ENCODE measurements around the gene IL1R1. TPM values are rescaled to one million over a fixed set of nuclear protein-coding genes. Genes with fewer than 3 reads are reported as not detected.

The IL1R1 gene
- total RNA-seq, 4 donors from 2014 or later = 41.5 to 157 (median 56.6) TPM

DNA sequence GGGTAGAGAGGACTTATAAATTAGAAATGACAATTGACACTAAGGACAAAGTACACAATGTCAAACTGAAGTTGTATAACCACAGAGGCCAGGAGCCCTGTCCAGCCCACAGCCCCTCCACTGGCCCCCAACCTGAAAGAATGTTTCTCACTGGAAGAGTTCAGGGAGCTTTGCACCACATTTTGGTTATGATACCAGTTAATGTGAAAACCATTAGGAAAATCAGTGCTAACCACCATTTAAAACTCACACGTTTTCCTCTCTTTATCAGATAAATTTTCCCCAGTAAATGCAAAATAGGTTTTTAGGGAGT, 38.1 kb downstream of the IL1R1 start:
- H3K4me1 ChIP-seq = peaks cover 0 to 3% (median 0%) of the 10 kb centered on the region in 4 donors
- no peak overlapping the region for H3K4me3 ChIP-seq
- TF ChIP-seq EP300 (IDR thresholded peaks at IDR 0.05) (no peak), POLR2AphosphoS5 (IDR thresholded peaks at IDR 0.05) (no peak)
- TF ChIP-seq, protein P1, sequence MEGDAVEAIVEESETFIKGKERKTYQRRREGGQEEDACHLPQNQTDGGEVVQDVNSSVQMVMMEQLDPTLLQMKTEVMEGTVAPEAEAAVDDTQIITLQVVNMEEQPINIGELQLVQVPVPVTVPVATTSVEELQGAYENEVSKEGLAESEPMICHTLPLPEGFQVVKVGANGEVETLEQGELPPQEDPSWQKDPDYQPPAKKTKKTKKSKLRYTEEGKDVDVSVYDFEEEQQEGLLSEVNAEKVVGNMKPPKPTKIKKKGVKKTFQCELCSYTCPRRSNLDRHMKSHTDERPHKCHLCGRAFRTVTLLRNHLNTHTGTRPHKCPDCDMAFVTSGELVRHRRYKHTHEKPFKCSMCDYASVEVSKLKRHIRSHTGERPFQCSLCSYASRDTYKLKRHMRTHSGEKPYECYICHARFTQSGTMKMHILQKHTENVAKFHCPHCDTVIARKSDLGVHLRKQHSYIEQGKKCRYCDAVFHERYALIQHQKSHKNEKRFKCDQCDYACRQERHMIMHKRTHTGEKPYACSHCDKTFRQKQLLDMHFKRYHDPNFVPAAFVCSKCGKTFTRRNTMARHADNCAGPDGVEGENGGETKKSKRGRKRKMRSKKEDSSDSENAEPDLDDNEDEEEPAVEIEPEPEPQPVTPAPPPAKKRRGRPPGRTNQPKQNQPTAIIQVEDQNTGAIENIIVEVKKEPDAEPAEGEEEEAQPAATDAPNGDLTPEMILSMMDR (IDR thresholded peaks at IDR 0.05) = no peak
- intact Hi-C loops (cut with DNase I) = no loop called here
- no peaks in the 10 kb centered on the region for H3K9me3 ChIP-seq
- 67% methylated on average over 1 of the region's 1 CpG for WGBS
- H3K27ac ChIP-seq (replicated peaks in 1 of 4) = no peak overlapping the region
- peaks cover 3 to 24% (median 23%) of the 10 kb centered on the region in 4 donors for H3K36me3 ChIP-seq
- DNase-seq (ENCODE audit: extremely low spot score) = no peak
- peaks cover 0 to 7% (median 0%) of the 10 kb centered on the region in 4 donors for H3K27me3 ChIP-seq

DNA sequence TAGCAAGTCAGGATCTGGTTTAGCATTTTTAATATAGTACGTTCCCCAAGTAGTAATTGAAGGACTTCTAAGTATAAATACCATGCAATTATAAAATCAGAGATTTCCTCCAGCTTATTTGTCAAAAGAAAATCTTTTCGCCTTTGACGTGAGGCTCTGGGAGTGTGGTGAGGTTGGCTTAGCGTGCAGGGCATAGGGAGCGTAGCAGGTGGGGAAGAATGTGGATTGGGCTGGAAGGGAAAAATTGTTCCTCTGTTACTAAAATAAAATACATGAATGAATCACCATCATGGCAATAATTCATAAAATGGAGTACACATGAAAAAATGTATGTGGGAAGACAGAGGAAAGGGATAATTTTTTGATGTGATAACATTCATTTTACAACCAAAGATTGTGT, 38.8 kb downstream of the IL1R1 start:
- 87% methylated on average over 5 of the region's 5 CpGs for WGBS
- intact Hi-C loops (cut with DNase I) = no loop called here
- H3K36me3 ChIP-seq = peaks cover 2 to 17% (median 17%) of the 10 kb centered on the region in 4 donors

DNA sequence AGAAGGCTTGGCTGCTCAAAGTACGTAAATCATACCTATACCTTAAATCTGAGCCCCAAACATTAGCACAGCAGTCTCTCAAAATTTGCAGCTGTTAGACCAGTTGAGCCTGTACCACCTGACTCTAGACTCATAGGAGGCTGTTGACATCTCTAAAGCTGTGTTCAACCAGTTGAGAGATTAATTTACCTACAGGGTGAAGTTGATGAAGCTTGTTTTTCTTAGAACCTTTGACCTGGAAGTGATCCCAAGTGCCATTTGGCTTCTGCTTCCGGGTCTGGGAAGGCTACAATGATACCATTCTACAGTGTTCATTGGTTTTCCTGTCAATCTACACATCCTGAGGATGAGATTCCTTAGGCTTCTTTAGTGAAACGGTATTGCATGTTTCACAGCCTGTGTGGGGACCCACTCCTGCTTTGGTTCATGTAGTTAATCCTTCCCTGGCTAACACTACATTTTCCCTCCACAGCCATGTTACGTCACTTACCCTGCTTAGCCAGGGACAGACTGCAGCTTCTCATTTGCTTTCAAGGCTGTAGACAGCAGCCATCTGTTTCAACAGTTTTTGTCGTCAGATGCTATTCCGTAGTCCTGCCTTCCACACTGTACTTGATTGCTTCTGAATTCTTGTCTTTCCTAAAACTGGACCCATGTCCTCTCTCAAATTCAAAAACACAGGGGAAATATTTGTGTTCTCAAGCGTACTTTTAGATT, 39.5 kb downstream of the IL1R1 start:
- Histone ChIP-seq H3K4me3 (no peak overlapping the region), H3K4me1 (peaks cover 2 to 7% (median 4%) of the 10 kb centered on the region in 4 donors), H3K27ac (replicated peaks in 1 of 4) (no peak overlapping the region), H3K36me3 (peaks cover 0 to 10% (median 10%) of the 10 kb centered on the region in 4 donors), H3K9me3 (no peaks in the 10 kb centered on the region), H3K27me3 (peaks cover 0 to 12% (median 0%) of the 10 kb centered on the region in 4 donors)
- DNase-seq (ENCODE audit: extremely low spot score) = no peak
- TF ChIP-seq EP300 (IDR thresholded peaks at IDR 0.05) = no peak
- TF ChIP-seq, protein P1 (IDR thresholded peaks at IDR 0.05) = no peak
- TF ChIP-seq POLR2AphosphoS5 (IDR thresholded peaks at IDR 0.05) = no peak
- TF ChIP-seq POLR2A (IDR thresholded peaks at IDR 0.05; ENCODE audit: low read depth) = no peak
- intact Hi-C loops (cut with DNase I) = no loop called here
- 60% methylated on average over 7 of the region's 7 CpGs for WGBS

More for the DNA sequence above, 38.8 kb downstream of the IL1R1 start:
- TF ChIP-seq, protein P1 (IDR thresholded peaks at IDR 0.05) = no peak
- TF ChIP-seq POLR2AphosphoS5 (IDR thresholded peaks at IDR 0.05) (no peak), EP300 (IDR thresholded peaks at IDR 0.05) (no peak), POLR2A (IDR thresholded peaks at IDR 0.05; ENCODE audit: low read depth) (no peak)
- no peak overlapping the region for H3K27ac ChIP-seq (replicated peaks in 1 of 4)
- DNase-seq (ENCODE audit: extremely low spot score) = no peak
- no peak overlapping the region for H3K4me3 ChIP-seq
- H3K27me3 ChIP-seq = peaks cover 0 to 7% (median 0%) of the 10 kb centered on the region in 4 donors
- peaks cover 0 to 3% (median 0%) of the 10 kb centered on the region in 4 donors for H3K4me1 ChIP-seq
- H3K9me3 ChIP-seq = no peaks in the 10 kb centered on the region

DNA sequence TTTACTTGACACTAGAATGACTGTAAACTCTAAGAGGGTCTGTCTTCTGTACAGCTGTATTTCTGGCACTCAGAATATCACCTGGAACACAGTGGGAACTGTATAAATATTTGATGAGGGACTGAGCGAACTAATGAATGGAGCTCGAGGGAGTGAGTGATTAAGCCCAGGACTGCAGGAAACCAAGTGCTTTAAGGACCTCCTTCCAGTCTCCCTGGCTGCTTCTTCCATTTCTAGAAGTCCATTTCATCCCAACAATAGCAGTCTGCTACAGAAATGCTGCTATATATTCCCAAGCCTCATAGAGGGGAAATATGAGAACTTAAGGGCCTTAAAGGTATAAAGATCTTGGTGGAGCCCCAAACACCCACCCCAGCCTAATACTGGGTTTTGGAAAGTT, 41.5 kb downstream of the IL1R1 start:
- intact Hi-C loops (cut with DNase I) = no loop called here
- H3K4me1 ChIP-seq = peaks cover 6 to 18% (median 15%) of the 10 kb centered on the region in 4 donors
- no peaks in the 10 kb centered on the region for H3K9me3 ChIP-seq
- no peak for TF ChIP-seq POLR2AphosphoS5 (IDR thresholded peaks at IDR 0.05)
- no peak for TF ChIP-seq EP300 (IDR thresholded peaks at IDR 0.05)
- TF ChIP-seq POLR2A (IDR thresholded peaks at IDR 0.05; ENCODE audit: low read depth) = no peak
- TF ChIP-seq, protein P1 (IDR thresholded peaks at IDR 0.05) = no peak
- H3K27ac ChIP-seq (replicated peaks in 1 of 4) = no peak overlapping the region
- H3K27me3 ChIP-seq = peaks cover 0 to 19% (median 0%) of the 10 kb centered on the region in 4 donors
- no peaks in the 10 kb centered on the region for H3K36me3 ChIP-seq
- DNase-seq (ENCODE audit: extremely low spot score) = no peak
- WGBS = 66% methylated on average over 2 of the region's 2 CpGs
- H3K4me3 ChIP-seq = no peak overlapping the region

Measured in esophagus muscularis mucosa (tissue), 4 donors.